SK-MEL-5 (cell line): ENCODE measurements around the gene CCDC12. TPM values are rescaled to one million over a fixed set of nuclear protein-coding genes. Genes with fewer than 3 reads are reported as not detected.
"Not testable (repeated sequence)": the region's sequence is repeated elsewhere in the genome, so short reads cannot be mapped to it uniquely, and the experiment has no call there.

Experiments
- DNase-seq: peaks from one replicate; pipeline ENCODE4 v3.0.0-alpha.2; 2016; ENCODE audit warnings: low read depth, low spot score
- in situ Hi-C: cut with HindIII; loops from 2 replicates; pipeline ENCODE4 v1.10.0; 2016; ENCODE audit warnings: low sequenced_read_pairs, high pct_unique_total_duplicates, low pct_unique_long_range_greater_than_20kb
- total RNA-seq: library from RNA; depleted of rRNA; stranded (reverse); fragments of >200 nt; shearing (Covaris generic); gene quantifications from 2 replicates; pipeline ENCODE4 v1.2.3, GENCODE V29; 2014

The CCDC12 gene
- total RNA-seq, 1 experiment from 2014 or later, result 24.6 TPM

- in situ Hi-C loops, result no loop called here
- DNase-seq, result peak; percentile 56
These were observed 52.8 kb downstream of the CCDC12 start for GRCh38 chr3:46923559-46924350.

- DNase-seq, result no peak
- in situ Hi-C loops, result no loop called here
These were observed 53.5 kb downstream of the CCDC12 start for GRCh38 chr3:46922871-46923558.

DNA sequence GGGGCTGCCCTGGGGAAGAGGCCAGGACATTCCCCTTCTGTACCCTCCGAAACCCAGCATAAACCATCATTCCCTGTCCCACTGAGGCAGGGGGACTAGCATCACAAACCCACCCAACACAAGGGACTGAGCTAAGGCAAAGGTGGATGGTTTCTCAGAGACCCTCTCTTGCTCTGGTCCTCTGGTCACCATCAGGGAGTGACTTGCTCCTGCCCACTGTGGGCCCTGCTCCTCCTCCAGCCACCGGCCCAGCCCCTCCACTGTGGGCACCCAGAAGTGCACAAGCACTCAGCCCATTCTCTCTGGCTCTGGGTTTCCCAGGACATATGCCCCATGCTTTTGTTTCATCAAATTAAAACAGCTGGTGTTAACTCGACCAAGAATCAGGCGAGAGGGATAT is 54.1 kb downstream of the CCDC12 start:
- no peak for DNase-seq
- in situ Hi-C loops, result no loop called here

- DNase-seq, result no peak
- in situ Hi-C loops, result no loop called here
These were observed 54.7 kb downstream of the CCDC12 start for GRCh38 chr3:46921871-46922271.

DNA sequence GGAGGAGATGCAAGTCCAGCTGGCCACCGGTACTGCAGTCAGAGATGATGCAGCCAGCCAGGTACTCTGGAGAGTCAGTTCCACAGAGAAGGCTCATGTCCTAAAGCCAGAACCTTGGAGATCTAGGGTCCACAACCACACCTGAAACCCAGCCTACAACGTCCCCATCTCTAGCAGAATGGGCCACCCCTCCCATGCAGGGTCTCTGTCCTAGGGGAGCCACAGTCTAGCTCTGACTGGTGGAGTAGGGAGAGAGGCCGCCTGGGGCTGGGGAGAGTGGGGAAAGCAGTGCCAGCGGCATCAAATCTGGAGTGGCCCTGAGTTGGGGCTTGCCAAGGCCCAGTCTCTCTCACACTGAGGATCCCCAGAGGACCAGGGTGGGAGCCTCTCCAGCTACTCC is 55.5 kb downstream of the CCDC12 start:
- DNase-seq, result no peak
- in situ Hi-C loops, result no loop called here

DNA sequence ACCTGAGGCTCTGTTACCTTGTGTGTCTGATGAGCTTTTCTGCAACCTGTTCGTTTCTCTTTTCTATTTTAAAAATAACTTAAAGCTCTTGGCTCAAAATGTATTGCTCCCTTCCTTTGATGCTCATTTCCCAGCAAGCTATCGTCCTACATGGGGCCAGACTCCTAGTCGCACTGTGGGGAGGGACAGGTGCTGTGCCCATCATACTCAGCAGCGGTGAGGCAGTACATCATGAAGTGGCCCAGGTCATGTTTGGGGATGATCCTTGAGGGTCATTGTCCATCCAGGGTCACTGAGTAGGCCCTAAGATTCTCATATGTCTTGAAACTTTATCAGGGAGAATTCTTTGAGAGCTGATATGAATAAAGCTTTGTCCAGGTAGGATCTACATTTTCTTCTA is 57.9 kb downstream of the CCDC12 start:
- DNase-seq, result no peak
- in situ Hi-C loops, result no loop called here

DNA sequence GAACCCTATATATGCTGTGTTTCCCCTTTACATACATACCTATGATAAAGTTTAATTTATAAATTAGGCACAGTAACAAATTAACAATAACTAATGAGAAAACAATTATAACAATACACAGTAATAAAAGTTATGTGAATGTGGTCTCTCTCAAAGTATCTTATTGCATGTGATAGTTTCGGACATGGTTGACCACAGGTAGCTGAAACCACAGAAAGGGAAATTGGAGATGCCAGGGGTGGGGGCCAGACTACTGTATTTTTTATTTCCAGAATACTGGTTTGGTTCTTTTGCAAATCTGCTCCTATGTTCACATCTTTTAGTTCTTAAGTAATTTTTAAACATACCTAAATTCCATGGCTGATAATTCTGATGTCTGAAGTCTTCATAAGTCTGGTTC is 58.3 kb downstream of the CCDC12 start:
- DNase-seq, result no peak
- in situ Hi-C loops, result no loop called here

DNA sequence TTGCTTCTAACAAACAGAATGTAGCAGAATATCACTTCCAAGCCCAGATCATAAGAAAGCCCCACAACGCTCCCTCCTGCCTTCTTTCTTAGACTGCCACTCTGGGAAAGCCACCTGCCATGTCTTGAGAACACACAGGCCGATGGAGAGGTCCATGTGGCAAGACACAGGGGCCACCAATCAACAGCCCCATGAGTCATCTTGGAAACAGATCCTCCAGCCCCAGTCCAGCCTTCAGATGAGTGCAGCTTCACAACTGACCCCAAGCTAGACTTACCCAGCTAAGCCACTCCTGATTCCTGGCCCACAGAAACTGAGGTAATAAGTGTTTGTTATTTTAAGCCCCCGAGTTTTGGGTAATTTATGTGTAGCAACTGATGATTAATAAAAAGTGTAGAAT is 59.3 kb downstream of the CCDC12 start:
- no peak for DNase-seq
- in situ Hi-C loops, result no loop called here

DNA sequence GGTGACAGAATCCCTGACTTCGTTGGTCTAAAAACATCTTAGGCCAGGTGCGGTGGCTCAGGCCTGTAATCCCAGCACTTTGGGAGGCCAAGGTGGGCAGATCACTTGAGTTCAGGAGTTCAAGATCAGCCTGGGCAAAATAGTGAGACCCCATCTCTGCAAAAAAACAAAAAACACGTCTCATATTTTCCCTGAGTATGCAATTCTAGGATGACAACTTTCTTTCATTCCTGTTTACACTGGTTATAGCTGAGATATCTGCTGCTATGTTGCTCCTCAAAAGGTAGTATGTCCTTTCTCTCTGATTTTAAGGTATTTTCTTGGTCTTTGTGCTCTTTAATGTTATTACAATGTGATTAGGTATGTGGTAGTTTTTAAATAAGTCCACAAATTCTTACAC is 59.7 kb downstream of the CCDC12 start:
- no peak for DNase-seq
- in situ Hi-C loops, result no loop called here

DNA sequence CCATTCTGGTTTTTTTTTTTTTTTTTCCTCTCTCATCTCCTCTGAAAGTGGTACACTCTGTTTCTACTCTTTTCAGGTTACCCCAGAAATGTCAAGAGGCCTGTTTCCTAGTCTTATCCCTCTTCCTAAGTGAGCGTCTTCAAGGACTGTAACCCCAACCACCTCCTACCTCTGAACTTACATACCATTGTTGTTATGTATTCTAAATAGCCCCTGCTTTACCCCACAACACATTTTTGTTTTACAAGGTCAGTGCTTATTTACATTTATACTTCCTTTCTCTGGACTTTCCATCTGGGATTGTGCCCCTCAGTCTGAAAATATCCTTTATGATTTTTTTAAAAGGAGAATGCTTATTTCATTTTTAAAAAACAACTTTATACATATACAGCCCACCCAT is 60.3 kb downstream of the CCDC12 start:
- DNase-seq, result no peak
- in situ Hi-C loops, result no loop called here

GRCh38 chr3:46915297-46915822 is 61.2 kb downstream of the CCDC12 start:
- DNase-seq, result no peak
- in situ Hi-C loops, result no loop called here

DNA sequence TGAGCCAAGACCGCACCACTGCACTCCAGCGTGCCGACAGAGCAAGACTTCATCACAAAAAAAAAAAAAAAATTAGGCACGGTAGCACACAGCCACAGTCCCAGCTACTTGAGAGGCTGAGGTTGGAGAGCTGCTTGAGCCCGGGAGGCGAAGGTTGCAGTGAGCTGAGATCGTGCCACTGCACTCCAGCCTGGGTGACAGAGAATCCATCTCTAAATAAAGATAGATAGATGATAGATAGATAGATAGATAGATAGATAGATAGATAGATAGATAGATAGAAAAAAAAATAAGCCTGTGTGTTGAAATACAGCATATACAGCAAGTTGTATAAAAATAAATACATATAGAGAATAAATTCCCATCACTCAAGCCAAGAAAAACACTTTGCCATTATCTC is 61.7 kb downstream of the CCDC12 start:
- no peak for DNase-seq
- in situ Hi-C loops, result no loop called here

DNA sequence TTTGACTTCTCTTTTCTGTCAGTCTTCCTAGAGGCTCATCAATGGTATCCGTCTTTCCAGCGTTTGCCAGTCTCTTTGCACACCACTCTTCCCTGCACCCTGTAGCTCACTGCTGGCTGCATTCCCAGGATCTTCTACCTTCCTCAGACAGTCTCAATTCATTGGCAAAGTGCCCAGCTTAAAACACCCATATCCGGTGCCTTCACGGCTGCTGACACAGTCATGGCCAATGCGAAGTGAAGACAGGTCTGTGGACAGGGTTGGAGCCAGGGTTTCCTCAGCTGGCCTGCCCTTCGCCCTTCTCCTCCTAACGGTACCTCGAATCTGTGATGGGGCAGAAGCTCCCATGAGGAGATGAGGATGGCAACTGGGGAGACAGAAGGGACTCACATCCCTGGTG is 62.9 kb downstream of the CCDC12 start:
- DNase-seq, result no peak
- in situ Hi-C loops, result no loop called here

- no peak for DNase-seq
- in situ Hi-C loops, result no loop called here
These were observed 63.6 kb downstream of the CCDC12 start for GRCh38 chr3:46912986-46913385.

DNA sequence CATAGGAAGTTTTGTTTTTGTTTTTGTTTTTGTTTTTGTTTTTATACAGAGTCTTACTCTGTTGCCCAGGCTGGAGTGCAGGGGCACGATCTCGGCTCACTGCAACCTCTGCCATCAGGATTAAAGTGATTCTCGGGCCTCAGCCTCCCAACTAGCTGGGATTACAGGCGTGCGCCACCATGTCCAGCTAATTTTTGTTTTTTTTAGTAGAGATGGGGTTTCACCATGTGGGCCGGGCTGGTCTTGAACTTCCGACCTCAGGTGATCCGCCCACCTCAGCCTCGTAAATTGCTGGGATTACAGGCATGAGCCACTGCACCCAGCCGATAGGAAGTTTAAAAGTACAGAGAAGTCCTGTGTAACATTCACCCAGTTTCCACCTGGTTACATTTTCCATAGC is 65.6 kb downstream of the CCDC12 start:
- in situ Hi-C loops, DNase-seq: not testable (repeated sequence)

DNA sequence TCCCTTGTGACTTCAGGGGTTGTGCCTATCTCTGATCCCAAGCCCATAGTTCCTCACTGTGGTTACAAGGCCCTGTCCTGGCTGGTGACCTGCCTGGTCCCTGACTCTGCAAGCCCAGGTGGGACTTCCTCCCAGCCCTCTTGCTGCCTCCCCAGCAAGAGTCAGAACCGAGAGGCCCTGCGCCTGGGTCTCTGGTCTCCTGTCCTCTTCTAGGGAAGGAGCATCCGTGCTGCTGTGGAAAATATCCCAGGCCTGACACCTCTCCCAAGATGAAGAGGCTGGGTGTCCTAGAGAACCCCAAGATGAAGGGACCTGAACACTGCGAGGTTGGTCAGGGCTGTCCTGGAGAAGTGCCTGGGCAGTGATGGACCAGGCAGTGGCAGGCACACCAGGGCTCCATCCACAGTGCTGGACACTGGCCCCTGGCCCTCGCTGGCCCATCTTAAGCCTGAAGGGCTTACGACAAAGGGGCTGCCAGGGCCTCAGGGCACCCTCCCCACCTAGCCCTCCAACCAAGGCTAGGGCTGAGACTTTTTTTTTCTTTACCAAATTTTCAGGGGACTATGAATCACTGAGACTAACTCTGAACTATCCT is 66.3 kb downstream of the CCDC12 start:
- no peak for DNase-seq
- in situ Hi-C loops, result no loop called here

DNA sequence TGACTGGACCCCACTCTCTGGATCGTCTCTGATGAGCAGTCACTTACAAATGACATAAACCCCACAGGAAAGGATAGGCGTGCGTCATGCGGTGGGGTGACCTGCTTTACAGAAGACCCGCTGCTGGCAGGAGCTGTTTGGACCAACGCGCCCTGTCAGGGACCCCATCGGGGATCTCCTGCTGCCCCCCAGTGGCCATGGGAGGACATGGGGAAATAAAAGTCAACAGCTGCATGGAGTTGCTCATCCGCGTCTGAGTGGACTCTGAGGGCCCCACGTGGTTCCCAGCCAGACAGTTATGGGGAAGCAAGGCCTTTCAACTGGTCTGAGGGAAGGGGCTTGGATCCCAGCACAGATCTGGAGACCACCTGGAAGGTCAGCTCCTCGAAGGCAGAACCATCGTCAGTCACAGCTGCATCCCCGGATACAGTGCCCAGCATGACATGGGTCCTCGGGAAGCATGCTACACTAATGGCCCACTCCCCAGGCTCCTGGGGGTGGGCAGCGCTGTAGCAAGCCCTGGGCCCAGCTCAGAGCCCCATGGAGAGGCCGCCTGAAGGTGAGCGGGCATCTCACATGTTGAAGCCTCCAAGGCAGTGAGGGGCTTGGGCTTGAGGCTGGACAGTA is 66.9 kb downstream of the CCDC12 start:
- DNase-seq, result peak; percentile 86
- in situ Hi-C loops, result no loop called here

- in situ Hi-C loops, result no loop called here
- no peak for DNase-seq
These were observed 67.5 kb downstream of the CCDC12 start for GRCh38 chr3:46908986-46909534.
